ENCODE measurements around the gene MRPL43. TPM values are rescaled to one million over a fixed set of nuclear protein-coding genes. Genes with fewer than 3 reads are reported as not detected.

MRPL43 gene
- total RNA-seq, 4 donors from 2014 or later = 32.5 to 104 (median 77.1) TPM

- Histone ChIP-seq H3K9me3 (no peaks in the 10 kb centered on the region), H3K27me3 (peaks cover 16% of the 10 kb centered on the region), H3K4me1 (peaks cover 0 to 29% (median 17%) of the 10 kb centered on the region in 4 donors), H3K36me3 (no peaks in the 10 kb centered on the region), H3K4me3 (no peak overlapping the region), H3K27ac (peak overlapping the region in 3 of 4 donors; percentile 32 to 54 (median 33))
- peak; percentile 92 for DNase-seq
- WGBS, 2 donors (ENCODE audit: low coverage in 1 of 2) = 0 to 14% methylated on average over 1 to 13 of the region's 14 CpGs
- TF ChIP-seq POLR2AphosphoS5 (IDR thresholded peaks at IDR 0.05) (no peak), CTCF (IDR thresholded peaks at IDR 0.05) (peak; percentile 80 to 97 (median 84)), POLR2A (IDR thresholded peaks at IDR 0.05) (no peak), EP300 (IDR thresholded peaks at IDR 0.05; ENCODE audit: low read depth) (no peak)
- intact Hi-C loops (cut with DNase I; ENCODE audit: low total_unique reads) = loop anchor here (10.0 kb wide), 1 partner anchor 48 kb away; the partner anchor contains the start of gene SEMA4G
- in situ Hi-C loops (cut with MboI; ENCODE audit: low pct_ligation_motif_present in 1 of 4, low pct_unique_long_range_greater_than_20kb in 1 of 4, low sequenced_read_pairs in 3 of 4) = no loop called here
These were observed 25.4 kb upstream of the MRPL43 start for GRCh38 chr10:101012525-101013364.

- in situ Hi-C loops (cut with MboI; ENCODE audit: low pct_ligation_motif_present in 1 of 4, low pct_unique_long_range_greater_than_20kb in 1 of 4, low sequenced_read_pairs in 3 of 4) (no loop called here), intact Hi-C loops (cut with DNase I; ENCODE audit: low total_unique reads) (loop anchor here (10.0 kb wide), 1 partner anchor 47 kb away; the partner anchor contains the start of gene SEMA4G)
- WGBS, 2 donors (ENCODE audit: low coverage in 1 of 2) = 73% methylated on average over 20 of the region's 22 CpGs; no CpG with 5 or more reads in 1 of the 2 donors
- Histone ChIP-seq H3K9me3 (no peaks in the 10 kb centered on the region), H3K27ac (no peak overlapping the region), H3K36me3 (no peaks in the 10 kb centered on the region), H3K4me1 (peaks cover 3 to 31% (median 20%) of the 10 kb centered on the region in 4 donors), H3K27me3 (peaks cover 9% of the 10 kb centered on the region), H3K4me3 (no peak overlapping the region)
- TF ChIP-seq CTCF (IDR thresholded peaks at IDR 0.05) = peak in 2 of 5 experiments; percentile 13 to 16
- no peak for TF ChIP-seq POLR2AphosphoS5 (IDR thresholded peaks at IDR 0.05)
- no peak for TF ChIP-seq POLR2A (IDR thresholded peaks at IDR 0.05)
- TF ChIP-seq EP300 (IDR thresholded peaks at IDR 0.05; ENCODE audit: low read depth) = no peak
- no peak for DNase-seq
These were observed 24.5 kb upstream of the MRPL43 start for GRCh38 chr10:101011517-101012423.

- intact Hi-C loops (cut with DNase I; ENCODE audit: low total_unique reads) = loop anchor here (10.0 kb wide), 1 partner anchor 46 kb away; the partner anchor contains the start of gene SEMA4G
- TF ChIP-seq EP300 (IDR thresholded peaks at IDR 0.05; ENCODE audit: low read depth) = no peak
- TF ChIP-seq POLR2AphosphoS5 (IDR thresholded peaks at IDR 0.05) = no peak
- TF ChIP-seq POLR2A (IDR thresholded peaks at IDR 0.05) = no peak
- TF ChIP-seq CTCF (IDR thresholded peaks at IDR 0.05) = no peak
- DNase-seq = no peak
- H3K27me3 ChIP-seq = no peaks in the 10 kb centered on the region
- H3K4me1 ChIP-seq = peaks cover 3 to 32% (median 20%) of the 10 kb centered on the region in 4 donors
- no peak overlapping the region for H3K4me3 ChIP-seq
- H3K36me3 ChIP-seq = peaks cover 0 to 9% (median 3%) of the 10 kb centered on the region in 4 donors
- no peaks in the 10 kb centered on the region for H3K9me3 ChIP-seq
- in situ Hi-C loops (cut with MboI; ENCODE audit: low pct_ligation_motif_present in 1 of 4, low pct_unique_long_range_greater_than_20kb in 1 of 4, low sequenced_read_pairs in 3 of 4) = no loop called here
- no peak overlapping the region for H3K27ac ChIP-seq
- 90% methylated on average over 11 of the region's 22 CpGs; no CpG with 5 or more reads in 1 of the 2 donors for WGBS, 2 donors (ENCODE audit: low coverage in 1 of 2)
These were observed 23.0 kb upstream of the MRPL43 start for GRCh38 chr10:101010329-101010728.
